ENCODE data around the gene TBC1D2B. TPM values are rescaled to one million over a fixed set of nuclear protein-coding genes. Genes with fewer than 3 reads are reported as not detected.
A peak's percentile ranks its signal among the peaks of the same experiment; 100 is the strongest.
"Not testable (repeated sequence)": the region's sequence is repeated elsewhere in the genome, so short reads cannot be mapped to it uniquely, and the experiment has no call there.

TBC1D2B gene
- total RNA-seq, 1 donor from 2014 or later, result 13.8 TPM

DNA sequence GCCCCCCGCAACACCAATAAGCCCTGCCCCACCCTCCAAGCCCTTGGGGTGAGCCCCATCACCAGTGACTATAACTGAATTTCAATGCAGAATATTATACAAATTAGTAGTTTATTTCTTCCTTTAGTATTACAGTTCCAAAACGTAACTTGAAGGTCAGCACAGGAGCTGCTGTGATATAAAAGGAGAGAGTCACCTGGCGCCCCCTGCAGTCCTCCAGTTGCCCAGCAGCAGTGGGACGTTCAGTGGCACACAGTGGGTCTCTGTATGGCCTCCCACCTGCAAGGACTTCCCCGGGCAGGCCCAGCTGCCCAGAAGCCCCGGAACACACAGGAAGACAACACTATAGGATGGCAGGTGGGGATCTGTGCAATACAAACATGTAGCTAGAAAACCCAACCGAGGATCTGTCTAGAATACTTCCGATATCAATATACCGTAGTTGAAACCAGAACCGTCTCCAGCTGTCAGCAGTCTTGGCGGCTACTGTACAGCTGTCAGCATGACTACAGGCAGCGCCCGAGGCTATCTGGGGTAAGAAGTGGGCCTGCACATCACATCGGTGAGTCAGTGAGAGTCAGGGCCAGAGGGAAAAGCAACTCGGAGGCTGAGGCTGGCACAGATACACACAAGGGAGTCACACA, 82.5 kb downstream of the TBC1D2B start:
- not testable (repeated sequence) for H3K9me3 Mint-ChIP-seq (ENCODE audit: unreplicated experiment); DNase-seq (ENCODE audit: low spot score); H3K4me1 Mint-ChIP-seq (ENCODE audit: unreplicated experiment); H3K36me3 Mint-ChIP-seq (ENCODE audit: low read depth, unreplicated experiment); H3K4me3 Mint-ChIP-seq (ENCODE audit: unreplicated experiment); H3K27me3 Mint-ChIP-seq (ENCODE audit: unreplicated experiment); H3K27ac Mint-ChIP-seq (ENCODE audit: unreplicated experiment)
- TF ChIP-seq, protein P1, sequence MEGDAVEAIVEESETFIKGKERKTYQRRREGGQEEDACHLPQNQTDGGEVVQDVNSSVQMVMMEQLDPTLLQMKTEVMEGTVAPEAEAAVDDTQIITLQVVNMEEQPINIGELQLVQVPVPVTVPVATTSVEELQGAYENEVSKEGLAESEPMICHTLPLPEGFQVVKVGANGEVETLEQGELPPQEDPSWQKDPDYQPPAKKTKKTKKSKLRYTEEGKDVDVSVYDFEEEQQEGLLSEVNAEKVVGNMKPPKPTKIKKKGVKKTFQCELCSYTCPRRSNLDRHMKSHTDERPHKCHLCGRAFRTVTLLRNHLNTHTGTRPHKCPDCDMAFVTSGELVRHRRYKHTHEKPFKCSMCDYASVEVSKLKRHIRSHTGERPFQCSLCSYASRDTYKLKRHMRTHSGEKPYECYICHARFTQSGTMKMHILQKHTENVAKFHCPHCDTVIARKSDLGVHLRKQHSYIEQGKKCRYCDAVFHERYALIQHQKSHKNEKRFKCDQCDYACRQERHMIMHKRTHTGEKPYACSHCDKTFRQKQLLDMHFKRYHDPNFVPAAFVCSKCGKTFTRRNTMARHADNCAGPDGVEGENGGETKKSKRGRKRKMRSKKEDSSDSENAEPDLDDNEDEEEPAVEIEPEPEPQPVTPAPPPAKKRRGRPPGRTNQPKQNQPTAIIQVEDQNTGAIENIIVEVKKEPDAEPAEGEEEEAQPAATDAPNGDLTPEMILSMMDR (IDR thresholded peaks at IDR 0.05; ENCODE audit: unreplicated experiment), result peak; percentile 39

DNA sequence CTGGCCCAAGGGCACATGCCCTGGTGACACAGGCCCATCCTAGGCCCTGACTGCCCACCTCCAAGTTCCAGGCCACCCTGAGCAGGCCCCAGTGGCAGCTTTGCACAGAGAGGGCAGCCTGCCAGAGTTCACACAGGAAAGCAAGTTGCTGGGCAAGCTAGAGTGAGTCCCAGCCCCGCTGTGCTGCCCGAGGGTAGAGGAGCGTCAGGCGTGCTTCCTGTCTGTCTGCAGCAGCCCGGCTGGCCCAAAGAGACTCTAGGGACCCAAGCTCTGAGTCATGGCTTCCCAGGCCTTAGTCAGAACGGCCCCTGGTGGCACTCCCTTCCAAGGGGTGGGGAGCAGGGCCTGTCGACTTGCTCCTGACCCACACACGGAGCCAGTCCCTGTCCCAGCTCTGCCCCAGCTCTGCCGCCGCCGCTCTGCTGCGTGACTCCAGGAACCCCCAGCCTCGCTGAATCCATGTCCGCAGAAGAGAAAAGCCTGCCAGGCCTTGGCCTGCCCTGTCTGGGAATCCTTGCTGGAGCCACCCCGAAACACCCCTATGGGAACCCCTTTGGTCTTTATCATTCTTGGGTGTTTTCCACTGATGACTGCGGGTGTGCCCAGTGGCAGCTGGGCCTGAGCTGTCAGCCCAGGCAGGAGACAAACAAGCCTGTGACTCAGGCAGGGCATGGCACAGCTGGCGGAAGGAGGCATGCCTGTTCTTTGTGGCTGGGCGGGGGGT, 83.4 kb downstream of the TBC1D2B start:
- not testable (repeated sequence) for DNase-seq (ENCODE audit: low spot score); H3K9me3 Mint-ChIP-seq (ENCODE audit: unreplicated experiment); H3K4me3 Mint-ChIP-seq (ENCODE audit: unreplicated experiment); H3K27ac Mint-ChIP-seq (ENCODE audit: unreplicated experiment); H3K36me3 Mint-ChIP-seq (ENCODE audit: low read depth, unreplicated experiment); H3K4me1 Mint-ChIP-seq (ENCODE audit: unreplicated experiment); H3K27me3 Mint-ChIP-seq (ENCODE audit: unreplicated experiment)

DNA sequence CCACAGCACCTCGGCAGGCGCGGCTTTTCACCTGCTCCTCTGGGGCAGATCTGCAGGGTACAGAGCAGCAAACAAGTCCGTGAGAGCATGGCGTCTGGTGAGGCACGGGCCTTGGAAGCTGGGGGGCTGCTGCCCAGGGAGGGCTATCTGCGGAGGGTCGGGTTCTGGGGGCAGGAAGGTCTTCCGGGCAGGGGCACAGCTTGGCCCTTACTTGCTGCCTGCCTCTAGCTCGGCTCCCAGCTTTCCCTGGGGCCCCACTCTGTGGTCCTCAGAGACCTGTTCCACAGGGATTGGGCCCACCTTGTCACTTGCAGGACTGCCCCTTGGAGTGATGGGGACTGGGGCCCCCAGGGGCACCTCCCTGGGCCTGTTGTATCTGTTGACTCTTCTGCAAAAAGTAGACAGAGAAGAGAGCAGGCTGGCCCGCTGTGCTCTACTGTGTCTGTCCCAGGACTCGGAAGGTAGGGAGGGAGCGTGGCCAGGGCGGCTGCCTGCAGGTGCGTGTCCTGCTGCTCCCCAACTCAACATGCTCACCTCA, 84.1 kb downstream of the TBC1D2B start:
- no peaks in the 10 kb centered on the region for H3K4me1 Mint-ChIP-seq (ENCODE audit: unreplicated experiment)
- no peaks in the 10 kb centered on the region for H3K9me3 Mint-ChIP-seq (ENCODE audit: unreplicated experiment)
- DNase-seq (ENCODE audit: low spot score), result no peak
- TF ChIP-seq, protein P1 (IDR thresholded peaks at IDR 0.05; ENCODE audit: unreplicated experiment), result no peak
- no peak overlapping the region for H3K27ac Mint-ChIP-seq (ENCODE audit: unreplicated experiment)
- H3K4me3 Mint-ChIP-seq (ENCODE audit: unreplicated experiment), result peak overlapping the region; percentile 65
- peaks cover 6% of the 10 kb centered on the region for H3K36me3 Mint-ChIP-seq (ENCODE audit: low read depth, unreplicated experiment)
- H3K27me3 Mint-ChIP-seq (ENCODE audit: unreplicated experiment), result peaks cover 8% of the 10 kb centered on the region

DNA sequence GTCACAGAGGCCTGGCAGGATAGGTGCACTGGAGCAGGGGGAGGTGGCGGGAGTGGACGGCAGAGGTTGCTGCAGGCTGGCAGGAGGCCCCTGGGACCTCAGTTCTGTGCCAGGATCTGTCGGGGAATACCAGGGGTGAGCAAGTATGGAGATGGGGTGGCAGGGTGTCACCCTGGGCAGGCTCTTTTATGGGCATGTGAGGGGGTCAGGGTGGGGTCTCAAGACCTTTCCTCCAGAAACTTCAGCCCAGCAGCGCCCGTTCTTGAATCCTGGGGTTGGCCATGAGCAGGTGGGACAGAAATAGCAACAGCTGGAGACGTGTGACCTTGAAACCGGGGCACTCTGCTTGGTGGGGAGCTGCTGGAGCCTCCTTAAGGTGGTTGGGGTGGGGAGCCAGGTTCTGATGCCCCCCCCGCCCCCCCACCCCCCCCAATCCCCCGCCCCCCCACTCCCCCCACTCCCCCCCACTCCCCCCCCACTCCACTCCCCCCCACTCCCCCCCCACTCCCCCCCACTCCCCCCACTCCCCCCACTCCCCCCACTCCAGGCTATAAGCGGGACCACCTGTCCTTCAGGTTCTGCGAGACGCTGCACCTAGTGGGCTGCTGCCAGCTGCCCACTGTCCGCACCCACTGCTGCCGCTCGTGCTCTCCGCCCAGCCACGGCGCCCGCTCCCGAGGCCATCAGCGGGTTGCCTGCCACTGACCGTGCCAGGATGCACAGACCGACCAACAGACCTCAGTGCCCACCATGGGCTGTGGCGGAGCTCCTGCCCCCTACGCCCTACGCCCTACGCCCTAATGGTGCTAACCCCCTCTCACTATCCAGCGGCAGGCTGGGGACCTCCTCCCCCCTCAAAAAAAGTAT, 84.9 kb downstream of the TBC1D2B start:
- Mint-ChIP-seq H3K9me3 (ENCODE audit: unreplicated experiment) (no peaks in the 10 kb centered on the region), H3K36me3 (ENCODE audit: low read depth, unreplicated experiment) (peaks cover 4% of the 10 kb centered on the region), H3K4me1 (ENCODE audit: unreplicated experiment) (no peaks in the 10 kb centered on the region), H3K27me3 (ENCODE audit: unreplicated experiment) (peaks cover 9% of the 10 kb centered on the region), H3K27ac (ENCODE audit: unreplicated experiment) (no peak overlapping the region), H3K4me3 (ENCODE audit: unreplicated experiment) (peak overlapping the region; percentile 65)
- DNase-seq (ENCODE audit: low spot score), result no peak
- TF ChIP-seq, protein P1 (IDR thresholded peaks at IDR 0.05; ENCODE audit: unreplicated experiment), result no peak

DNA sequence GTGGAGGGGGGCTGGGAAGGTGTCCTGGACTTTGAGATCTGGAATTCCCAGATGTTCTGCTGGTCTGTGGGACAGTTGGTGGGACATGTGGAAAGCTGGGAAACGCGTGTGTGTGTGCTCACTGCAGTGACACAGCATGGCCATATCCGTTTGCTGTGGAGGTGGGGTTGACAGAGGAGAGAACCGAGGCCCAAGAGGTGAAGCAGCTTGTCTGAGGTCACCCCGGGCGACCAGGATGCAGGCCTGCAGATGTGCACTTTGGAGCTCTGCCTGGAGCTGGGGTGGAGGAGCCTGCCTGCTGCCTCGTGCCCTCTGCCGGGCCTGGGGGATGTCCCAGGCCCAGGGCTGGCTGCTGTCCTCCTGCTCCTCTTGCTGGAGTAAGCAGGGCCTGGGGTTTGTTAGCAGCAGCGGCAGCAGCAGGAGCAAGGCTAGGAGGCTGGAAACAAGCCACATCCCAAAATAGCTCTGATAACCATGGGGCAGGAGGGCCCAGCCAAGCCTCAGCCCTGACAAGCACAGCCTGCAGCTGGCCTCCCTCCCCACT, 85.8 kb downstream of the TBC1D2B start:
- H3K27ac Mint-ChIP-seq (ENCODE audit: unreplicated experiment); H3K4me3 Mint-ChIP-seq (ENCODE audit: unreplicated experiment); H3K27me3 Mint-ChIP-seq (ENCODE audit: unreplicated experiment); DNase-seq (ENCODE audit: low spot score); H3K4me1 Mint-ChIP-seq (ENCODE audit: unreplicated experiment); H3K36me3 Mint-ChIP-seq (ENCODE audit: low read depth, unreplicated experiment); H3K9me3 Mint-ChIP-seq (ENCODE audit: unreplicated experiment): not testable (repeated sequence)
